ENCODE results near the gene CDC73.

The CDC73 gene

GRCh38 chr1:193251950-193252349, 130.1 kb downstream of the CDC73 start:
- no peaks in the 10 kb centered on the region for H3K27me3 ChIP-seq (replicated peaks in 2 of 5; ENCODE audit: control insufficient read depth in 4 of 5, insufficient read depth in 5 of 5, low read length in 4 of 5)
- ChIA-PET POLR2A (no interaction called here), CTCF (no interaction called here)
- DNase-seq = no peak
- WGBS (ENCODE audit: insufficient coverage) = no CpG with 5 or more reads among the region's 2 CpGs
- H3K9me3 ChIP-seq (ENCODE audit: control extremely low read depth in 1 of 5, control insufficient read depth in 4 of 5, insufficient read depth in 2 of 5, low read depth in 1 of 5, low read length in 4 of 5) = peaks cover 3 to 17% (median 6%) of the 10 kb centered on the region in 5 experiments
- H3K36me3 ChIP-seq (ENCODE audit: control insufficient read depth in 4 of 4, insufficient read depth in 4 of 4, low read length in 3 of 4) = peaks cover 23 to 38% (median 25%) of the 10 kb centered on the region in 4 experiments
- no peak overlapping the region for H3K27ac ChIP-seq (ENCODE audit: insufficient read depth in 1 of 2, low read depth in 1 of 2, low read length in 2 of 2, poor library complexity in 1 of 2, severe bottlenecking in 2 of 2)
- no peaks in the 10 kb centered on the region for H3K4me1 ChIP-seq (ENCODE audit: control extremely low read depth in 1 of 4, control insufficient read depth in 4 of 4, insufficient read depth in 4 of 4, low read length in 3 of 4)
- H3K4me3 ChIP-seq (ENCODE audit: control insufficient read depth in 1 of 7, extremely low read depth in 1 of 7, insufficient read depth in 4 of 7, low read depth in 2 of 7, low read length in 6 of 7) = no peak overlapping the region

- ChIA-PET POLR2A (no interaction called here), CTCF (no interaction called here)
- no peaks in the 10 kb centered on the region for H3K27me3 ChIP-seq (replicated peaks in 2 of 5; ENCODE audit: control insufficient read depth in 4 of 5, insufficient read depth in 5 of 5, low read length in 4 of 5)
- H3K36me3 ChIP-seq (ENCODE audit: control insufficient read depth in 4 of 4, insufficient read depth in 4 of 4, low read length in 3 of 4) = peaks cover 4 to 12% (median 7%) of the 10 kb centered on the region in 4 experiments
- no peak for DNase-seq
- no peaks in the 10 kb centered on the region for H3K4me1 ChIP-seq (ENCODE audit: control extremely low read depth in 1 of 4, control insufficient read depth in 4 of 4, insufficient read depth in 4 of 4, low read length in 3 of 4)
- no peak overlapping the region for H3K4me3 ChIP-seq (ENCODE audit: control insufficient read depth in 1 of 7, extremely low read depth in 1 of 7, insufficient read depth in 4 of 7, low read depth in 2 of 7, low read length in 6 of 7)
- H3K27ac ChIP-seq (ENCODE audit: insufficient read depth in 1 of 2, low read depth in 1 of 2, low read length in 2 of 2, poor library complexity in 1 of 2, severe bottlenecking in 2 of 2) = no peak overlapping the region
- no peaks in the 10 kb centered on the region for H3K9me3 ChIP-seq (ENCODE audit: control extremely low read depth in 1 of 5, control insufficient read depth in 4 of 5, insufficient read depth in 2 of 5, low read depth in 1 of 5, low read length in 4 of 5)
These were observed 134.2 kb downstream of the CDC73 start for GRCh38 chr1:193256019-193256418.

GRCh38 chr1:193259636-193260035, 137.8 kb downstream of the CDC73 start:
- ChIA-PET POLR2A (no interaction called here), CTCF (no interaction called here)
- DNase-seq = no peak
- Histone ChIP-seq H3K4me1 (ENCODE audit: control extremely low read depth in 1 of 4, control insufficient read depth in 4 of 4, insufficient read depth in 4 of 4, low read length in 3 of 4) (no peaks in the 10 kb centered on the region), H3K27ac (ENCODE audit: insufficient read depth in 1 of 2, low read depth in 1 of 2, low read length in 2 of 2, poor library complexity in 1 of 2, severe bottlenecking in 2 of 2) (no peak overlapping the region), H3K27me3 (replicated peaks in 2 of 5; ENCODE audit: control insufficient read depth in 4 of 5, insufficient read depth in 5 of 5, low read length in 4 of 5) (no peaks in the 10 kb centered on the region), H3K9me3 (ENCODE audit: control extremely low read depth in 1 of 5, control insufficient read depth in 4 of 5, insufficient read depth in 2 of 5, low read depth in 1 of 5, low read length in 4 of 5) (no peaks in the 10 kb centered on the region), H3K4me3 (ENCODE audit: control insufficient read depth in 1 of 7, extremely low read depth in 1 of 7, insufficient read depth in 4 of 7, low read depth in 2 of 7, low read length in 6 of 7) (no peak overlapping the region), H3K36me3 (ENCODE audit: control insufficient read depth in 4 of 4, insufficient read depth in 4 of 4, low read length in 3 of 4) (peaks cover 4 to 12% (median 7%) of the 10 kb centered on the region in 4 experiments)
- WGBS (ENCODE audit: insufficient coverage) = no CpG with 5 or more reads among the region's 2 CpGs

GRCh38 chr1:193260056-193260745, 138.4 kb downstream of the CDC73 start:
- WGBS (ENCODE audit: insufficient coverage) = 100% methylated on average over 2 of the region's 4 CpGs
- H3K36me3 ChIP-seq (ENCODE audit: control insufficient read depth in 4 of 4, insufficient read depth in 4 of 4, low read length in 3 of 4) = peaks cover 4 to 12% (median 7%) of the 10 kb centered on the region in 4 experiments
- POLR2A ChIA-PET = no interaction called here
- H3K27me3 ChIP-seq (replicated peaks in 2 of 5; ENCODE audit: control insufficient read depth in 4 of 5, insufficient read depth in 5 of 5, low read length in 4 of 5) = no peaks in the 10 kb centered on the region
- no peak for DNase-seq
- H3K4me1 ChIP-seq (ENCODE audit: control extremely low read depth in 1 of 4, control insufficient read depth in 4 of 4, insufficient read depth in 4 of 4, low read length in 3 of 4) = no peaks in the 10 kb centered on the region
- H3K4me3 ChIP-seq (ENCODE audit: control insufficient read depth in 1 of 7, extremely low read depth in 1 of 7, insufficient read depth in 4 of 7, low read depth in 2 of 7, low read length in 6 of 7) = no peak overlapping the region
- H3K9me3 ChIP-seq (ENCODE audit: control extremely low read depth in 1 of 5, control insufficient read depth in 4 of 5, insufficient read depth in 2 of 5, low read depth in 1 of 5, low read length in 4 of 5) = no peaks in the 10 kb centered on the region
- H3K27ac ChIP-seq (ENCODE audit: insufficient read depth in 1 of 2, low read depth in 1 of 2, low read length in 2 of 2, poor library complexity in 1 of 2, severe bottlenecking in 2 of 2) = no peak overlapping the region
- CTCF ChIA-PET = no interaction called here

GRCh38 chr1:193260896-193261295, 139.1 kb downstream of the CDC73 start:
- Histone ChIP-seq H3K4me1 (ENCODE audit: control extremely low read depth in 1 of 4, control insufficient read depth in 4 of 4, insufficient read depth in 4 of 4, low read length in 3 of 4) (no peaks in the 10 kb centered on the region), H3K9me3 (ENCODE audit: control extremely low read depth in 1 of 5, control insufficient read depth in 4 of 5, insufficient read depth in 2 of 5, low read depth in 1 of 5, low read length in 4 of 5) (no peaks in the 10 kb centered on the region), H3K27ac (ENCODE audit: insufficient read depth in 1 of 2, low read depth in 1 of 2, low read length in 2 of 2, poor library complexity in 1 of 2, severe bottlenecking in 2 of 2) (no peak overlapping the region), H3K36me3 (ENCODE audit: control insufficient read depth in 4 of 4, insufficient read depth in 4 of 4, low read length in 3 of 4) (peaks cover 4 to 12% (median 8%) of the 10 kb centered on the region in 4 experiments), H3K27me3 (replicated peaks in 2 of 5; ENCODE audit: control insufficient read depth in 4 of 5, insufficient read depth in 5 of 5, low read length in 4 of 5) (no peaks in the 10 kb centered on the region), H3K4me3 (ENCODE audit: control insufficient read depth in 1 of 7, extremely low read depth in 1 of 7, insufficient read depth in 4 of 7, low read depth in 2 of 7, low read length in 6 of 7) (no peak overlapping the region)
- ChIA-PET POLR2A (no interaction called here), CTCF (no interaction called here)
- DNase-seq = no peak

GRCh38 chr1:193262661-193263060, 140.8 kb downstream of the CDC73 start:
- no peak overlapping the region for H3K27ac ChIP-seq (ENCODE audit: insufficient read depth in 1 of 2, low read depth in 1 of 2, low read length in 2 of 2, poor library complexity in 1 of 2, severe bottlenecking in 2 of 2)
- peaks cover 4 to 12% (median 8%) of the 10 kb centered on the region in 4 experiments for H3K36me3 ChIP-seq (ENCODE audit: control insufficient read depth in 4 of 4, insufficient read depth in 4 of 4, low read length in 3 of 4)
- H3K27me3 ChIP-seq (replicated peaks in 2 of 5; ENCODE audit: control insufficient read depth in 4 of 5, insufficient read depth in 5 of 5, low read length in 4 of 5) = no peaks in the 10 kb centered on the region
- H3K4me3 ChIP-seq (ENCODE audit: control insufficient read depth in 1 of 7, extremely low read depth in 1 of 7, insufficient read depth in 4 of 7, low read depth in 2 of 7, low read length in 6 of 7) = no peak overlapping the region
- DNase-seq = no peak
- no peaks in the 10 kb centered on the region for H3K9me3 ChIP-seq (ENCODE audit: control extremely low read depth in 1 of 5, control insufficient read depth in 4 of 5, insufficient read depth in 2 of 5, low read depth in 1 of 5, low read length in 4 of 5)
- POLR2A ChIA-PET = no interaction called here
- no peaks in the 10 kb centered on the region for H3K4me1 ChIP-seq (ENCODE audit: control extremely low read depth in 1 of 4, control insufficient read depth in 4 of 4, insufficient read depth in 4 of 4, low read length in 3 of 4)
- CTCF ChIA-PET = no interaction called here
- WGBS (ENCODE audit: insufficient coverage) = 100% methylated on average over 2 of the region's 3 CpGs

- no peak for DNase-seq
- H3K36me3 ChIP-seq (ENCODE audit: control insufficient read depth in 4 of 4, insufficient read depth in 4 of 4, low read length in 3 of 4) = peaks cover 2 to 10% (median 3%) of the 10 kb centered on the region in 4 experiments
- no peaks in the 10 kb centered on the region for H3K4me1 ChIP-seq (ENCODE audit: control extremely low read depth in 1 of 4, control insufficient read depth in 4 of 4, insufficient read depth in 4 of 4, low read length in 3 of 4)
- 80% methylated on average over 1 of the region's 4 CpGs for WGBS (ENCODE audit: insufficient coverage)
- H3K27me3 ChIP-seq (replicated peaks in 2 of 5; ENCODE audit: control insufficient read depth in 4 of 5, insufficient read depth in 5 of 5, low read length in 4 of 5) = no peaks in the 10 kb centered on the region
- ChIA-PET CTCF (no interaction called here), POLR2A (no interaction called here)
- H3K4me3 ChIP-seq (ENCODE audit: control insufficient read depth in 1 of 7, extremely low read depth in 1 of 7, insufficient read depth in 4 of 7, low read depth in 2 of 7, low read length in 6 of 7) = no peak overlapping the region
- H3K27ac ChIP-seq (ENCODE audit: insufficient read depth in 1 of 2, low read depth in 1 of 2, low read length in 2 of 2, poor library complexity in 1 of 2, severe bottlenecking in 2 of 2) = no peak overlapping the region
- H3K9me3 ChIP-seq (ENCODE audit: control extremely low read depth in 1 of 5, control insufficient read depth in 4 of 5, insufficient read depth in 2 of 5, low read depth in 1 of 5, low read length in 4 of 5) = no peaks in the 10 kb centered on the region
These were observed 142.7 kb downstream of the CDC73 start for GRCh38 chr1:193264313-193265065.
